Stimulated activated CD4-positive, alpha-beta T cell treated with anti-CD3 and anti-CD28 coated beads, TNF-alpha, amount 100 ng/mL, for 4 hours (primary cell): ENCODE measurements around the gene ABCB11.
"Not testable (repeated sequence)": the region's sequence is repeated elsewhere in the genome, so short reads cannot be mapped to it uniquely, and the experiment has no call there.

Source experiments
- DNase-seq, 3 experiments: peaks; one replicate each; pipeline ENCODE4 v3.0.0-alpha.2; 2020; ENCODE audit warnings: low read depth in 3 of 3

Gene ABCB11

GRCh38 chr2:169031202-169031601 lies at the start of gene ABCB11:
TSS of gene ABCB11 (minus strand) at chr2:169031324. CDS start at chr2:169018125, 13,199 bp downstream.
- DNase-seq = no peak

DNA sequence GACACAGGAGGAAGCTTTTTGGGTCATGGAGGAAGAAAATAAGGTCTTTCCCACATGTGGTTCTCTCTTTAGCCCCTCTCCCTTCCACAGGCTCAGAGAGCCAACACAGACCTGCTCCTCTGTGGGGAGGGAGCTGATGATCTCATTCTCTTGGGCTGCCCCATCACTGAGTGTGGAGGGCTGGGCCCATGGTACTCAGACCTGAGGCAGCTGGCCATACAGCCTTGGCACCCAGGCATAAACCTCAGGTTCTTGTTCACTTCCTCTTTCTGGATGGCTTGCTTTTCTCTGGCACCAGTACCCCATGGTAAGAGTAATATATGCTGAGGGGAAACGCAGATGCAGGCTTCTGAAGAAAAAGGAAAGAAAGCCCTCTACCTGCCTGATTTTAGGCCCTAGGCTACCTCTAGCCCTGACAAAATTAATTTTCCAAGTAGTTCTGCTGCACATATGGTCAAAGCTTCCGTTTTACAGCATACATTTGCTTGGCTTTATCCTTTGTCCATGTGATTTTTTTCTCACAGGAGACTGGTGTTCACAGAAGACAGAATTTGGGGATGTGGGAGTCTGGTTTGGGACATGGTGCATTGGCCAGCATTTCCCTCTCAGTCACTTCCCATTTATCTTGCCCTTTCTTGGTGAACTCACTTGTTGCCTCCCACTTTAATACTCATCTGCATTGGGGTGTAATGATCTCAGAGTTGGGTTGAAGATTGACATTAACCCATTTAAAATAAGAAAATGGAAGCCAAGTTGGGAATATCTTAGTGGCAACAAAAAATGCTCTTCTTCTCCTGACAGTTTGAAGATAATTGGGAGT lies 49.3 kb upstream of the ABCB11 start:
- no peak for DNase-seq

- no peak for DNase-seq
Measured at GRCh38 chr2:169077674-169078240, 46.6 kb upstream of the ABCB11 start.

DNA sequence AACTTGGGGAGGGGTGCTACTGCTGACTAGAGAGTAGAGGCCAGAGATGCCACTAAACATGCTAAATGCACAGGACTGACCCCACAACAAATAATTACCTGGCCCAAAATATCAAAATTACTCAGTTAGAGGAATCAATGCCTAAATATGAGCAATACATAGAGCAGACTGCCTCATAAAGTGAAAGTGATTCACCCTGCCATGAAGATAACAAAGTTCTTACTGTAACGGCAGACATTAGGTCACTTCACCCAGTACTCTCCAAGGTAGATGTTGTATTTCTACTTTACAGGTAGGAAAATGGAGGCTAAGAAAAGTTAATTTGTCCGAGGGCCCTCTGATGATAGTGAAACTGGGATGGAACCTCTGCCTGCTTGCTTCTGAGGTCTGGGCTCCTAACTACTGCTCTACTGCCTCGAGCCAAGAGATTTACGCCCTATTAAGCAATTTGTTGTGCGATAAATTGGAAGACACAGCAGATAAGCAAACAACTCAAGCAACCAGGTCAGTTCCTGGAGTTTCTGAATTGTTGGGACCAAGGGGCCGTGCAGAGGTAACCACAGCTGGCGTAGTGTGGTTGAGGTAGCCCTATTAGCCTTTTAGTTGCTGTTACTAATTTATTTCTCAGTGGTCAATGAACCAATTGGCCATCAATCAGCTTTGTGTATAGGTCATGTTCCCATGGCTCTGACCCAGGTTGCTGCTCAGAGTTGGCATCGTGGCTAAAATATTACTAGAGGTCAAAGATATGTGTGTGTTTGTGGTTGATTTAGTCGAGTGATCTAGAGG lies 43.0 kb upstream of the ABCB11 start:
- no peak for DNase-seq

- no peak for DNase-seq
Measured at GRCh38 chr2:169073211-169073962, 42.3 kb upstream of the ABCB11 start.

- no peak for DNase-seq
Measured at GRCh38 chr2:169072163-169072925, 41.2 kb upstream of the ABCB11 start.

GRCh38 chr2:169071455-169071854 lies 40.3 kb upstream of the ABCB11 start:
- DNase-seq = no peak

DNA sequence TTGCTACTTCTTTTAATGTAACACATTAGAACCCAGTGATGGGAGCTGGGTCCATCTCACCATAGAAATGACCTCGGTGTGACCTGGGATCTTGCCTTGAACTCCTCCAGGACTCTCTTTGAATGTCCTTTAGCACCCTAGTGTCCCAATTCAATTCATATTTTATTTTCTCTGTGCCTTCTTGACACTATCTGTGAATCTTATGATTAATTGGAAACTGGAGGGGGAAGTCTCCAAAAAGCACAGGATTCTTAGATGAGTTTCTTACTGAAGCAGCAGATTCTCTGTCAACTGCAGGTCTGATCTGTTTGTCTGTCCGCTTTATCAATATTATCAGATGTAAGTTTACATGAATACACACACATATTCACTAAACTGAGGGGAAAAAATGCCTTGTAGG lies 38.7 kb upstream of the ABCB11 start:
- DNase-seq = no peak

DNA sequence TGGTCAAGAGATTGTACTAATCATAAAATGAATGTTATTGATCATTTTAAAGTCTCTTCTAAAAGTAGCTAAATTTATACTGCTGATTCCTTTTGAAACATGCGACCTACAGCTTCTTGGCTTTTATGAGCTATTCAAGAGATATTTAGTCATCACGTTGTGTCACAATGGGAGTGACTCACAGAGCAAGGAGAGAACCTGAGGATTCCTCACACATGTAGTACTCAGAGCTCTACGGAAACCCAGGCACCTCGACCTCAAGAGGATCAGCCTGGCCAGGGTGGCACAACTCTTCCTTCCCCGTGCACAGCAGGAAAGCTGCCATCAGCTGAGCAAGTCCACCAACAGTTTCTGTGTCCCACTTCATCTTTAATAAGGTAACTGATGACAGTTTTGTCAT lies 38.2 kb upstream of the ABCB11 start, which contains the start of gene DHRS9:
Gene DHRS9 (plus strand): TSS at position 223 of the 400 bp plus-strand sequence. CDS start 12,019 bp downstream, outside the sequence.
- no peak for DNase-seq

GRCh38 chr2:169066897-169067296 lies 35.8 kb upstream of the ABCB11 start:
- DNase-seq = no peak

DNA sequence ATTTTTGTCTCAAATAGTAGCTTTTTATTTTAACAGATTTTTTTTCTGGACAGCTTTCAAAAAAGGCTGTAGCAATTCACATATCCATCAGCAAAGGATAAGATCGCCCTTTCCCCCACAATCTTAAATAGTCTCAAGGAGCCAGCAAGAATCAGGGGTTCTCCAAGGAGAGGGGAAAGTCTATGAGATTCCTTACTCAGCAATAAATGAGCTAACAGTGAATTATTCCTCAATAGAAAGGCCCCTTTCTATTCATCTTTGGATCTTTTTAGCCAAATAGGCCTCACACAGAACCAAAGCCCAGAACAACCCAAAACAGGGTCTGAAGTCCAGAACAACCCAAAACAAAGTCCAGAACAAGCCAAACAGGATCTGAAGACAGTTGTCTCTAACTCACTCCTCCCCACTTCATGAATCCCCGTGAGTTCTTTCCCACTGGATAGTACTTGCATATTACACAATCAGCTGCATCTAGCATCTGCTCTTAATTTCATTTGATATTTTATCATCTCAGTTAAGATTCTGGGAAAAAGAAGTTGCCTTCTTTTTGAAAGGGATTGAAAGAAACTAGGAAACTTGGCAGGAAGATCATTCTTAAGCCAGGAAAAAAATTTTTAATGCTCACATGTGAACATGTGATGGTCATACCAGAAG lies 34.9 kb upstream of the ABCB11 start:
- no peak for DNase-seq

DNA sequence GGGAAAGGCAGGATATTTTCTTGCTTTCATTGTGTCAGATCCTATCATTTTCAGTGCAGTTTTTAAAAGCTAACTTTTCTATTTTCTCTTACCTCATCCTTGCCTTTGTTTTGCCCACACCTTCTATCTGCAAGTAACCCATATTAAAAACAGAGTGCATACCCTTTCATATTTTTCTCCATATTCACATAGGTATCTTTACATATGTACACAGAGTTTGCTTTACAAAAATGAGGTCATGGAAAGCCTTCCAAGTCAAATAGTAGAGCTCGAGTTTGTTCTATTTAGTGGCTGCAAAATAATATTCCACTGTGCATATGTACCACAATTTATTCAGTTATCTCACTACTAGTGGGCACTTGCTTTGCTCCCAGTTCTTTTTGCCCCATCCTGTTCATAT lies 34.3 kb upstream of the ABCB11 start:
- DNase-seq = no peak

DNA sequence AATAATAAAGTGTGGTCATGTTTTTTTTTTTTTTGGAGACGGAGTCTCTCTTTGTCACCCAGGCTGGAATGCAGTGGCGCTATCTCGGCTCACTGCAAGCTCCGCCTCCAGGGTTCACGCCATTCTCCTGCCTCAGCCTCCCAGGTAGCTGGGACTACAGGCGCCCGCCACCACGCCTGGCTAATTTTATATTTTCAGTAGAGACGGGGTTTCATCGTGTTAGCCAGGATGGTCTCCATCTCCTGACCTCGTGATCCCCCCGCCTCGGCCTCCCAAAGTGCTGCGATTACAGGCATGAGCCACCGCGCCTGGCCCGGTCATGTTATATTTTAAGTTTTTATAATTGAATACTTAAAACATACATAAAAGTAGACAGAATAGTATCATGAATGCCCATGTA lies 33.1 kb upstream of the ABCB11 start:
- DNase-seq = not testable (repeated sequence)

DNA sequence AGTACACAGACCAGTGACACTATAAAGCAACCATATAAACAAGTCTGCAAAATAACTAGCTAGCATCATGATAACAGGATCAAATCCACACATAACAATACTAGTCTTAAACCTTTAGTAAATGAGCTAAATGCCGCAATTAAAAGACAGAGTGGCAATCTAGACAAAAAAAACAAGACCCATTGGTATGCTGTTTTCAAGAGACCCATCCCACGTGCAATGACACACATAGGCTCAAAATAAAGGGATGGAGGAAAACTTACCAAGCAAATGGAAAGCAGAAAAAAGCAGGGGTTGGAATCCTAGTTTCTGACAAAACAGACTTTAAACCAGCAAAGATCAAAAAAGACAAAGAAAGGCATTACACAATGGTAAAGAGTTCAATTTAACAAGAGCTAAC lies 23.5 kb upstream of the ABCB11 start:
- DNase-seq = not testable (repeated sequence)

DNA sequence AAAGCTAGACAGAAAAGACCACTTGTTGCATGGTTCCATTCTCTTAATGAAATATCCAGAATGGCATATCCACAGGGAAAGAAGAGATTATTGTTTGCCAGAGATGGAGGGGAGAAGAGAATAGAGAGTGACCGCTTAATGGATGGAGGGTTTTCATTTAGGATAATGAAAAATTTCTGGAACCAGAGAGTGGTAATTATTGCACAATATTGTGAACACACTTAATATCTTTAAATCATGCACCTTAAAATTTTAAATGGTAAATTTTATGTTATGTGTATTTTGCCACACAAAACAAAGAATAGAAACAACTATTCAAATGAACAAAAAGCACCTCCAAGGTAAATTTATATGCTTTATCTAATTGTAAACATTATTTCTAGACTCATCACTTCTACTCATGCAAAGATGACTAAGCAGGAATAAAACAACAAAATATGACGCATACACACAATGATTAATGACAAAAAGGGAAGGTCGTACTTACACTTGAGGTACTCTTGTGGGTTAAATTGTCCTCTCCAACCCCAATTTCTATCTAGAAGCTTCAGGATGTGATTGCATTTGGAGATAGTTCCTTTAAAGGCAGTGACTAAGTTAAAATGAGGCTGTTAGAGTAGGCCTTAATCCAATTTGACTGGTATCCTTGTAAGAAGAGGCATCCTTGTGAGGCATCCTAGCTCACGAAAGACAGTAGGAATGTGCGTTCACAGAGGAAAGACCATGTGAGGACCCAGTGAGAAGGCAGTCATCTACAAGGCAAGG lies 19.5 kb upstream of the ABCB11 start:
- no peak for DNase-seq

DNA sequence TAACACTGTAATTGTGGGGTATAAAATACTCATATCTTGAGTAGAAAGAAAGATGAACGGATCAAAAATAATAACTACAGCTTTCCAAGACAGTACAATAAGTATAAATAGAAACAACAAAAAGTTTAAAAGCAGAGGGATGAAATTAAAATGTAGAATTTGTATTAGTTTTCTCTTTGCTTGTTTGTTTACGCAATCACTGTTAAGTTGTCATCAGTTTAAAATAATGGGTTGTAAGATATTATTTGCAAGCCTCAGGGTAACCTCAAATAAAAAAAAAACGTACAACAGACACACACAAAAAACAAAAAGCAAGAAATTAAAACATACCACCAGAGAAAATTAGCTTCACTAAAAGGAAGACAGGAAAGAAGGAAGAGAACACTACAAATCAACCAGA lies 18.0 kb upstream of the ABCB11 start:
- DNase-seq = no peak

GRCh38 chr2:169047256-169048250 lies 16.4 kb upstream of the ABCB11 start:
- DNase-seq = no peak

- DNase-seq = no peak
Measured at GRCh38 chr2:169046440-169047151, 15.5 kb upstream of the ABCB11 start.
